ENCODE results near the gene AMPD3. TPM values are rescaled to one million over a fixed set of nuclear protein-coding genes. Genes with fewer than 3 reads are reported as not detected.

Gene AMPD3
- total RNA-seq, 1 experiment from 2014 or later, result 12.5 TPM

GRCh38 chr11:10542776-10543175, 87.7 kb downstream of the AMPD3 start:
- no peak for TF ChIP-seq CTCF (IDR thresholded peaks at IDR 0.05)
- TF ChIP-seq SIN3A (IDR thresholded peaks at IDR 0.05; ENCODE audit: borderline replicate concordance, insufficient read depth, low read depth, low read length), result no peak
- TF ChIP-seq POLR2AphosphoS5 (IDR thresholded peaks at IDR 0.05; ENCODE audit: low read depth, low read length), result no peak
- TF ChIP-seq REST (IDR thresholded peaks at IDR 0.05; ENCODE audit: insufficient read depth in 1 of 2, low read depth in 2 of 2, low read length in 1 of 2), result no peak
- intact Hi-C loops (cut with micrococcal nuclease; ENCODE audit: unreplicated experiment), result loop anchor here (10.0 kb wide), 1 partner anchor 138 kb away; no protein-coding TSS in a partner anchor
- CTCF ChIA-PET, result no interaction called here

GRCh38 chr11:10543782-10544181, 88.7 kb downstream of the AMPD3 start:
- no peak for ATAC-seq
- intact Hi-C loops (cut with micrococcal nuclease; ENCODE audit: unreplicated experiment) (loop anchor here (10.0 kb wide), 1 partner anchor 139 kb away; no protein-coding TSS in a partner anchor), in situ Hi-C loops (cut with HindIII; ENCODE audit: low pct_unique_long_range_greater_than_20kb, low sequenced_read_pairs) (no loop called here)
- H3K27ac ChIP-seq (ENCODE audit: low read length), result no peak overlapping the region
- peaks cover 19% of the 10 kb centered on the region for H3K4me1 ChIP-seq (ENCODE audit: control insufficient read depth, insufficient read depth, low read length)
- ChIA-PET POLR2A (interaction anchor here (0.5 kb wide), 1 partner anchor 114 kb away, joined by 6 read pairs; no protein-coding TSS in a partner anchor), CTCF (interaction anchor here (0.6 kb wide), 1 partner anchor 1009 kb away, joined by 3 read pairs; no protein-coding TSS in a partner anchor)
- H3K4me3 ChIP-seq (ENCODE audit: low read depth in 2 of 2, low read length in 2 of 2), result no peak overlapping the region
- TF ChIP-seq SIN3A (IDR thresholded peaks at IDR 0.05; ENCODE audit: borderline replicate concordance, insufficient read depth, low read depth, low read length), result no peak
- TF ChIP-seq POLR2AphosphoS5 (IDR thresholded peaks at IDR 0.05; ENCODE audit: low read depth, low read length), result no peak
- TF ChIP-seq TCF7L2 (IDR thresholded peaks at IDR 0.05; ENCODE audit: low read depth, low read length), result no peak
- no peak for TF ChIP-seq REST (IDR thresholded peaks at IDR 0.05; ENCODE audit: insufficient read depth in 1 of 2, low read depth in 2 of 2, low read length in 1 of 2)
- TF ChIP-seq CTCF (IDR thresholded peaks at IDR 0.05), result no peak
- H3K27me3 ChIP-seq (ENCODE audit: control insufficient read depth, insufficient read depth, low read length), result no peaks in the 10 kb centered on the region
- H3K36me3 ChIP-seq (ENCODE audit: control insufficient read depth, insufficient read depth, low read length), result no peaks in the 10 kb centered on the region
- no TSS peak for BruUV-seq (replicated peaks)
- DNase-seq (ENCODE audit: low read depth, low spot score), result no peak
- peaks cover 9% of the 10 kb centered on the region; the same call in 1 of the 2 replicates for H3K9me3 ChIP-seq (ENCODE audit: control insufficient read depth, insufficient read depth, low read depth, low read length)

More at GRCh38 chr11:10542776-10543175, 87.7 kb downstream of the AMPD3 start:
- H3K4me3 ChIP-seq (ENCODE audit: low read depth in 2 of 2, low read length in 2 of 2), result no peak overlapping the region
- peaks cover 21% of the 10 kb centered on the region for H3K4me1 ChIP-seq (ENCODE audit: control insufficient read depth, insufficient read depth, low read length)
- H3K36me3 ChIP-seq (ENCODE audit: control insufficient read depth, insufficient read depth, low read length), result no peaks in the 10 kb centered on the region
- no TSS peak for BruUV-seq (replicated peaks)
- no peak overlapping the region for H3K27ac ChIP-seq (ENCODE audit: low read length)
- H3K27me3 ChIP-seq (ENCODE audit: control insufficient read depth, insufficient read depth, low read length), result no peaks in the 10 kb centered on the region
- peaks cover 9% of the 10 kb centered on the region; the same call in 1 of the 2 replicates for H3K9me3 ChIP-seq (ENCODE audit: control insufficient read depth, insufficient read depth, low read depth, low read length)
- POLR2A ChIA-PET, result no interaction called here
- in situ Hi-C loops (cut with HindIII; ENCODE audit: low pct_unique_long_range_greater_than_20kb, low sequenced_read_pairs), result no loop called here
- ATAC-seq (no peak), DNase-seq (ENCODE audit: low read depth, low spot score) (no peak)

Data from Panc1 (cell line).